Activated T-cell treated with anti-CD3 and anti-CD28 coated beads for 48 hours (primary cell): ENCODE data around the gene ERO1B.
A peak's percentile ranks its signal among the peaks of the same experiment; 100 is the strongest.

Source experiments
- DNase-seq: peaks from one replicate; pipeline ENCODE4 v3.0.0-alpha.2; 2020; ENCODE audit warnings: low read depth

The ERO1B gene

DNA sequence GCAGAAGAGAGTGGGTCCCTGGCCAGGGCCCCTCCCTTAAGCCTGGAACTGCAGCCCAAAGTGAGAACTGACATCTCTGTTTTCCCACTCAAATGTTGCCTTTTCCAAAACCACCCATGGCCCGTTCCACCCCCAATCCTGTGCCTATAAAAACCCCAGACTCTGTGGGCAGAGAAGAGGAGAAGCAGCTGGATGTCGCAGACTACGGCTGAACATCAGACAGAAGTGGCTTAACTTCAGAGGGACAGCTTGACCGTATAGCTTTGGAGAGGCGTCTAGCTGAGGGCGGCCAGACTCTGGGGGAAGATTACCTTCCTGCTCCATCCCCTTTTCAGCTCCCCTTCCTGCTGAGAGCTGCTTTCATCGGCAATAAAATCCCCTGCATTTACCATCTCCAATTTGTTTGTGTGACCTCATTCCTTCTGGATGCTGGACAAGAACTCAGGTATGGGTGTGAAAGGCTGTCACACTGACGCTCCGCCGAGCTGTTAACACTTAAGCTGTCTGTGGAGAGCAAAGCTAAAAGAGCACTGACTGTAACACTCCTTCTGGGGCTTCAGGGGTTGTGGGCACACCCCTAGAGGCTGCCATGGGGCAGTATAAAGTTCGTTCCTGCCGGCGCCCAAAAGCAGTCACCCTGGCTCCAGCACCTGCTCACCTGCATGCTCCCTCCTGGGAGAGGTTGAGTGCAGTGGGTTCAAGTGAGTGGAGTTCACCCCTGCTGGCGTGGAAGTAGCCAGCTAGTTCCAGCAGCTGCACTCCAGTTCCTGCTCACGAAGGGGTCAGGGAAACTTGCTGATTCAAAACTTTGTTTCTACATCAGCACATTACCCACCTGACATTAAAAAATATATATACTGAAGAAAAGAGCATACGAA is 19.6 kb upstream of the ERO1B start:
- DNase-seq = no peak

DNA sequence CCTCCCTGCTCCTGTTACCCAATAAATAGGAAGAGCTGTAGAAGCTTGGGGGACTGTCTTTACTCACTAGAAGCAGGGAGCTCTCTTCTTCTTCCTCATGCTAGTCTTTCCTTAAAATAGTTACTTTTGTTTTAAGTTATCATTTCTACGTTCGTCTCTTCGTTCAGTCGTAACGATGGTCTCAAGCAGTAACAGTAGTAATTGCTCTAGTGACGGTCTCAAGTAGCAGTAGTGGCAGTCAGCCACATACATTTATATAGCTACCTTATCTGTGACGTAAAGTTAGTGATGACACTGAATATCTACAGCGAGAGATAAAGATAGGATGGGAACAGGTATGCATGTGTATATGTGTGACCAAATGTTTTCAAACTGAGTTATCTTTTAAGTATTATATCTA is 15.4 kb upstream of the ERO1B start:
- no peak for DNase-seq

DNA sequence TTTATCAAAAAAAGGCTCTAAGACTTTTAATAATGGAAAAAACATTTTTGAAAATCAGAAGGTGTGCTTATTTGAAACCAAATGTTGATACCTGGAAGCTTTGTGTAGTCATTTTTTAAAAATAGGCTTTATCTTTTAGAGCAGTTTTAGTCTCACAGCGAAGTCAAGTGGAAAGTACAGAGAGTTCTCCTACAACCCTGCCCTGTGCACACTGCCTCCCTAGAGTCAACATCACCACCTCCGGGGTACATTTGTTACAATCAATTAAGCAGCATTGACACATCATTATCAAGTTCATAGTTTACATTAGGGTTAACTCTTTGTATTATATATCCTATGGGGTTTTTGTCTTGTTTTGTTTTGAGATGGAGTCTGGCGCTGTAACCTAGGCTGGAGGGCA is 10.7 kb upstream of the ERO1B start:
- DNase-seq = no peak

DNA sequence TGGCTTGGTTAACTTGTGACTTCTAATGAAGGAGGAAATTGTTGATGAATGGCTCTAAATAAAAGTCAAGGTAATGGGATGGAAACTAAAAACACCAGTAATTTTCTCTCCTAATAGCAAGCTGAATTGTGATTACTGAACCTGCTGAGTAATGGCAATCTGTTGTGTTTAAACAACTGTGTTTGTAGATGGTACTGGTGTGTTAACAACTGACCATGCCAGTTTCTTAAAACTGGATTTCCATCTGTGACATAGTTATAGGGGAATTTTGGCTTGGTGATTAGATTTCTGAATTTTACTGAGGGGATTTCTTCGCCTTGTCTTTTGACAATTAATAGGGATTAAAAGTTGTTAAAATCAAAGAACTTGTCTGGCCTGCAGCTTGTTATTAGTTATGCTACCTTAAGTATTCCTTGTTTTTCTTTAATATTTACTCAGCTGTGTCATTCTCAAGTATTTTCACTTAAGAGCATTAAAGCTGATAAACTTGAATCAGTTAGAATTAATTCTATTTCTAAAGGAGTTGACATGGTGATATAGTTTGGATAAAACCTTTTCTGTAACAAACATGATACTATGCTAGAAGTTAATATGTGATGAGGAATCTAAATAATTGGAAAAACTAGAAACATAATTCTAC is 7.9 kb upstream of the ERO1B start:
- DNase-seq = no peak

DNA sequence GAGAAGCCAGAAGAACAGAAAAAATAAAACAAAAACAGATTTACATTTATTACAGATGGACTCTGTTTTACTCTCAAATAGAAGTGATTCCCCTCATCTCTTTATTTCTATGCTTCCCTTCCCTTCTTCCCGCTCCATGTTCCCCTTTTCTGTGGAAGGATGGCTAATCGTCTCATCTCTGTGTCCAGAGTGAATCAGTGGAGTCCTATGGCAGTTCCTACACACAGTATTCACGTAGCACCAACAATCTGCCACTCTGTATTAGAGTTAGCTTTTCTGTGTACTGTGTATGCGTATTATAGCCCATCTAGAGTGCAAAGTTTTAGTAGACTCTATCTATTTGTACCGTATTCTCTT is 6.8 kb upstream of the ERO1B start:
- DNase-seq = no peak

DNA sequence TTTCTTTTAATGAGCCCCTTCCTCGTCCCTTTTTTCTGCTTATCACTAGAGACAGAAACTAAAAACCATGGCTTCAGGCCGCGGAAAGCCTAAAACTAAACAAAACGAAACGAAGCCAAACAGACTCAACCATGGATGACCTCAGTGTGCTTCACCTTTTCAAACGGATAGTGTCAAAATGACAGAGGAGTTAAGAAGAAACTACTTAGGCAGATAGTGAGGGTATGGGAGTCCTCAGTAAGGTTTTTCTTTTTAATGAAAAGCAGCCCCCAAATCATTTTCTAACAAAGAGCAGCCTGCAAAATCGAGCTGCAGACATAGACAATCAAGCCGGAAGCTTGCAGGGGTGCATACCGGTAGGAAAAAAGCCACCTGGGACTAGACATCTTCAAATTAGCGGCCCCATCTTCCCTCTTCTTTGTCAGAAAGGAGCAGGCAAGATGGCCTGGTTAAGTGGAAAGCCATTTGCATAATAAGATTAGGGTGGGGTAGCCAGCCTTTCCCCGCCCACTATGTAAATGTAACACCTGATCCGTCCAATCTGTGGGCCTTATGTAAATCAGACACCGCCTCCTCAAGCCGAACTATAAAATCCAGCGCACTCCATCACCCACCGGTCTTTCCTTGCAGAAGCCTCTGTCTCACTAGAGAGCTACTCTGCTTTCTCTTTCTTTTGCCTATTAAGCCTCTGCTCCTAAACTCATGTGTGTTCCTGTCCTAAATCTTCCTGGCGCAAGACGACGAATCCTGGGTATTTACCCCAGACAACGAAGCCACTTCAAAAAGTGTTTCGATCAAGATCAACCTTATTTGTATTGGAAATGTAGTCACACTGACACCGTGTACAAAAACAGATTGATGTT is 6.2 kb upstream of the ERO1B start:
- DNase-seq = no peak

DNA sequence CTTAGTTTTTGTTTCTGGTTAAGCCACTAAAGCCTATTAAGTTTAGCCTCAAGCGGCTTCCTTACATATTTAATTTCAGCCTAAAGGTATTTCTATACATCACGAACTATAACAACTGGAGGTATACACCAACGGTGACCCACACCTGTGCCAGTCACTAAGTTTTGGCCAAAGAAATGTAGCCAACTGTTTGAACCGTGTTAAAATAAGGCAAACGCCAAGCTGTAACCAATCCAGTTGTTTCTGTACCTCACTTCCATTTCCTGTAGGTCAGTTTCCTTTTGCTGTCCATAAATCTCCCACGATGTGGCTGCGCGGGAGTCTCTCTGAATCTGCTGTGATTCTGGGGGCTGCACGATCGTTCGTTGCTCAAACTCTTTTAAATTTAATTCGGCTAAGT is 5.6 kb upstream of the ERO1B start:
- DNase-seq = no peak

DNA sequence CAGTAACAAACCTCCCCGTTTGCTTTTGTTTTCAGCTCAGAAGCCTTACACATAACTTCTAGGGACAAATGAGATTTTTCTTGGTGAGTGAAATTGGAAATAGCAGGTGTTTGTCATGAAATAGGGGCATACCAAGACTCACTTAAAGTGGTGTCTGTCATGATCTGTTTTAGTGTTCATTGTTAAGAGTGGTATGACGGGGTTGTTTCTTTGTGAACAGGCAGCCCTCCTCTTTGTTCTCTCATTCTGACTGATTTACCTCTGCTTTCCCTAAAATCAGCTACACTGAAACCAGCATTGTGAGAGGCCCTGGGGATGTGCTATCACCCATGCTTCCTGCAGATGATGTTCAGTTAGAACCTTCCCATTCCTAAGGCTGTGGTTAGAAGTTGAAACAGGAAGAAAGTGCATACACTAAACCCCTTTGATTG is 2.5 kb upstream of the ERO1B start:
- no peak for DNase-seq

DNA sequence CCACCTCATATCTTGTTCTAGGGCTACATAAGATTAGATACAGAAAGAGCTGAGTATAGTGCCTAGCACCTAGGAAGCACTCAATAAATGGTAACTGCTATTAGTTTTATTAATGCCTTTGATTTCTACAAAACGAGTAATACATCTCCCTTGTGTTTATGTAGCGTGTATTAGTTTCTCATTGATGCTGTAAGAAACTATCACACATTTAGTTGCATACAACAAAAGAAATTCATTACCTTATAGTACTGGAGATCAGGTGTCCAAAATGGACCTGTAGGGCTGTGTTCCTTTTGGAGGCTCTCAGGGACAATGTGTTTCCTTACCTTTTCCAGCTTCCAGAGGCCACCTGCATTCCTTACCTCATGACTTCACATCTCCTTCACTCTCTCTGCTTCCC is 961 bp upstream of the ERO1B start:
- DNase-seq = no peak

DNA sequence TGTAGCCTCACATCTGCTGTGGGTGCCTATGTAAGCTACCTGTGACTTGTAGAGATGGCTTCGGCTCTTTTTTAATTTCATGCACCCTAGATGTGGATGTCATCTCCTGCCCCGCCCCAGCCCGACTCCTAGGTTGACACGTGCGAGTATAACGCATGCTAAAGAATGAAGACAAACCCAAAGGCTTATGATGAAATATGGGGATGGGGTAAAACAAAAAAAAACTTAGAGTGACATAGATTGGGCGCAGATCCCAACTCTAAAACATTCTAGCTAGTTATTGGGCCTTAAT is 613 bp upstream of the ERO1B start:
- peak; percentile 29 for DNase-seq

DNA sequence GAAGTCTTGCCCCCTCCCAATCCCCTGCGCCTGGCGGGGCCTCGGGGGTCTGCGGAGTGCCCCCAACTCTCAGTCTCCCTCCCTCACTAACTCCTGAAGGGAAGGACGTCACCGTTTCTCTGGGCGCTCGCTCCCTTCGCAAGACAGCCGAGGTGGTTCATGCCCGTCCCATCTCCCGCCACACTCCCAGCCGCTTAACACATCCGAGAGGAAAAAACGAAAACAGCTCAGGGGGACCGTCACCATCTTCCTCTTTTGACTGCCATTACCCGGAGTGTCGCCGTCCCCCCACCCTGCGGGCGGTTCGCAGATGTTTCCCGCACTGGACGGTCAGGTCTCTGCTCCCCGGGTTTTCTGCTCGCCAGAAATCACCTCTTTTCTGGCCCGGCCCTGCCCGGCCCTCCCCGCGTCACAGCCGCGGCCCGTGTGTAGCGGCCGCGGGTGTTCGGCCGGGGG is 532 bp downstream of the ERO1B start:
- DNase-seq = no peak

DNA sequence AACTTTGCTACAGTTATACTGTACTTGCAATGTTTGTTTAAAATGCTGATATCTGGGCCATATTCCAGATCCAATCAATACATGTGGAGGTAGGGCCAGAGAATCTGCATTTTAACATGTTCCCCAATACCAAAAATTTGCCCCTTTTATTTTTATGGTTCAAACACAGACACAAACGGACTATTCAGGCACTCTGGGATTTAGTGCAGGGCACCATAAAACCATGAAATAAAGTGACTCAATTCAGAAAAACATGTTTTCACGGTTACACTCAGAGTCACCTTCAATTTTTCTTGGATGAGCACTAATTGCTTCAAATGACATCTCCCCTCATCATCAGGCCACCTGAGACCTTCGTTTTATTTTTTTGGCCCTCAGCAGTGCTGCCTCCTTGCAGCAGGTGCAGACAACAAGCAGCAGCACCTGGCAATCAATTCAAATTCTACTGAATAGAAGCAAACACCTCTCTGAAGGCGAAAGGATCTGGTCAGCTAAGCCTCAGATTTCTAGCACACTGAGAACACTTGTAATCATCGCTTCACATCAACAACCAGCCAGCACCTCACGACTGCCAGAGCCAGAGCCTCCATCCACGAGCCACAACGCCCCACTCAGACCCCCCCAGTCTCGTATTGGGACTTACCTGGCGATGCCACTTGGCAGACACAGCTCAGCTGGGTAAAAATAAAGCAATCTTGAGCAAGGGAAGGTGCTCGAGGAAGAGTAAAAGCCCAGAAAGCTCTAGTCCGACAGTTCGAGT is 1.1 kb downstream of the ERO1B start:
- DNase-seq = peak; percentile 1

DNA sequence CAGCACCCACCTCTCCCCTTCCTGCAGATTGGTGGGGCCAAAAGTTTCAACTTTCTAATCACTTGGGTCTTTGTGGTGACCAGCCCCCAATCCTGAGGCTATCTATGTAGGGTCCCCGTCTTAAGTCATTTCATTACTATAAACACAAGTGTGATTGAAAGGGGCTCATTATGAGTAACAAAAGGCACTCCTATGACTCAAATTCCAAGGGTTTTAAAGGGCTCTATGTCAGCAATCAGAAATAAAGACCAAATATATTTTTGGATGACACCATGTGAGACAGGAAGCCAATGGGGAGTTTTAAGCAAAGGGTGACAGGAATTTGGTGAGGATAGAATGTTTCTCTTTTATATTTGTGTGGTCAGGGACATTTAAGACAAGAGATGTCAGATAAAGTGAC is 6.2 kb downstream of the ERO1B start:
- DNase-seq = no peak

DNA sequence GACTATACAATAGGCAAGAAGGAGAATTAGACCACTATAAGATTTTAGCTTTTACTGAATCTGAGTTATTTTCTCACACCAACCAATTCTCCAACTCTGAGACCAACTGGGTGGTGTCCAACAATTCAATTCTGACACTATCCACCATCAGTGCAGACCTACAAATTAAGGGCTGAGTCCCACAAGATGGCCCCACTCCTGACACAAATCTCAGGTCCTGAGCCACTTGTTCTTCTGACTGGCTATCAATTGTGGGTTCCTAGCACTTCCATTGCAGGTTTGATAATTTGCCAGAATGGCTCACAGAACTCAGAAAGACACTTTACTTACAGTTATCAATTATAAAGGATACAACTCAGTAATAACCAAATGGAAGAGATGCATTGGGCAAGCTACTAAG is 6.7 kb downstream of the ERO1B start:
- no peak for DNase-seq

DNA sequence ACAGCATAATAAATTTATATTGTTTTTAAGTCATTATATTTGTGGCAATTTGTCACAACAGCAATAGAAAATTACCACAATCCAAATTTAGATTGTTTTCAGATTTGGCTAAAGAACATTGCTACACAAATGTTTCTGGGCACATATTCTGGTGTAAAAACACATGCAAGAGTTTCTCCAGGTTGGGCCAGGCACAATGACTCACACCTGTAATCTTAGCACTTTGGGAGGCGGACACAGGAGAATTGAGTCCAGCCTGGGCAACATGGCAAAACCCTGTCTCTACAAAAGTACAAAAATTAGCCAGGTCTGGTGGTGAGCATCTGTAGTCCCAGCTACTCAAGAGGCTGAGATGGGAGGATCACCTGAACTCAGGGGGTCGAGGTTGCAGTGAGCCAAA is 8.4 kb downstream of the ERO1B start:
- no peak for DNase-seq

DNA sequence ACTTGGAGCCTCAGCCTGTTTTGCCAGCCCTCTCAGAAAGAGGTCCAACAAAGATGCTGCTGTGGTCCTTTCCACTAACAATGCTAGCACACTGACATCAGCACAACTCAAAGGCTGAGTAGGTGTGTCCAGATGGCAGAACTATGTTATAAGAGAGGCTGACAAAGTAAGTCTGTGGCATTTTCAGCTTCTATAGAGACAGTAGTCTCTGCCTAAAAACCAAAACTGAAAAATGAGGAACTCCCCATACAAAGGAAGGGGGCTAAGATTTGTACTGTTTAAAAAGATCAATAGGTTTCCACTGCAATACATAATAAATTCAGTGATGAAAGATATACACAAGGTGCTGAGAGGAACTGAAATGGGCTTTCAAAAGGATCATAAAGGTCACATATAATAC is 12.3 kb downstream of the ERO1B start:
- DNase-seq = no peak

DNA sequence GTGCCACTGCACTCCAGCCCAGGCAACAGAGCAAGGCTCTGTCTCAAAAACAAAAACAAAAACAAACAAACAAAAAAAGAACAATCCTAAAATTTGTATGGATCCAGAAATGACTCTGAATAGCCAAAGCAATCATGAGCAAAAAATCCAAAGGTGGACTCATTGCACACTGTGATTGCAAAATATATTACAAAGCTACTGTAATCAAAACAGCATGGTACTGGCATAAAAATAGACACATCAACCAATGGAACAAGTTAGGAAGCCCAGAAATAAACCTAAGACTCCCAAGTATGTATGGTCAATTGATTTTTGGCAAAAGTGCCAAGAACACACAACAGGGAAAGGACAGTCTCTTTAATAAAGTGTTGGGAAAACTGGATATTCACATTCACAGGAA is 19.9 kb downstream of the ERO1B start:
- no peak for DNase-seq

DNA sequence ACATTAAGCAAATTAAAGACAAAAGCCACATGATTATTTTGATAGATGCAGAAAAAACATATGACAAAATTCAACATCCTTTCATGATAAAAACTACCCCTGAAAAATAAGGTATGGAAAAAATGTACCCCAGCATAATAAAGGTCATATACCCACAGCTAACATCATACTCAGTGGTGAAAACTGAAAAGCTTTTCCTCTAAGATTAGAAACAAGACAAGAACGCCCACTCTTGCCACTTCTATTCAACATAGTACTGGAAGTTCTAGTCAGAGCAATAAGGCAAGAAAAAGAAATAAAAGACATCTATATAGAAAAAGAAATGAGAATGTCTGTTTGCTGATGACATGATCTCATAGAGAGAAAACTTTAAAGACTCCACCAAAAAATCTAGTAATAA is 20.7 kb downstream of the ERO1B start:
- no peak for DNase-seq

DNA sequence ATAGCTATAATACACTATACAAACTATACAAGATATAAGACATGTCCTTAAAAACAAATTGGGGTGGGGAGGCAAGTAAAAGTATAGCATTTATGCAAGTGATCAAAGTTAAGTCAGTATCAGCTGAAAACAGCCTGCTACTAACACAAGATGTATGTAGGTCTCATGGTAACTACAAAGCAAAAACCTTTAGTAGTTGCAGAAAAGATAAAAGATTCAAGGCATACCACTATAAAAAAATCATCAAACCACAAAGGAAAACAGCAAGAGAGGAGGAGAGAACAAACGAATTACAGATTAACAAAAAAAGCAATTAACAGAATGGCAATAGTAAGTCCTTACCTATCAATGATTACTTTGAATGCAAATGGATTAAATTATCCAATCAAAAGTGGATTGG is 22.7 kb downstream of the ERO1B start:
- DNase-seq = no peak

DNA sequence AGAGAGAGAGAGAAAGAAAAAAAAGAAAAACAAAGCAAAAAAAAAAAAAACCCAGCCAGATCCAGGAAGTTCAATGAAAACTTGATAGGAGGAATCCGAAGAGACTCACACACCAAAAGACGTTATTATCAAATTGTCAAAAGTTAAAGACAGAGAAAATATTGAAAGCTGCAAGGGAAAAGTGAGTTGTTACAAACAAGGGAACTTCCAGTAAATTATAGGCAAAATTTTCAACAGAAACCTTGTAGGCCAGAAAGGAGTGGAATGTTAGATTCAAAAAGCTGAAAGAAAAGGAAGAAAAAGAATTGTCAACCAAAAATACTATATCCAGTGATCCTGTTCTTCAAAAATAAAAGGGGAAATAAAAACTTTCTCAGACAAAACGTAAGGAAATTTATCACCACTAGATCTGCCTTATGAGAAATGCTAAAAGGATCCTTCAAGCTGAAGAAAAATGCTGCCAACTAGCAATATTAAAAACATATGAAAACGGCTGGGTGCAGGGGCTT is 23.6 kb downstream of the ERO1B start:
- DNase-seq = no peak

DNA sequence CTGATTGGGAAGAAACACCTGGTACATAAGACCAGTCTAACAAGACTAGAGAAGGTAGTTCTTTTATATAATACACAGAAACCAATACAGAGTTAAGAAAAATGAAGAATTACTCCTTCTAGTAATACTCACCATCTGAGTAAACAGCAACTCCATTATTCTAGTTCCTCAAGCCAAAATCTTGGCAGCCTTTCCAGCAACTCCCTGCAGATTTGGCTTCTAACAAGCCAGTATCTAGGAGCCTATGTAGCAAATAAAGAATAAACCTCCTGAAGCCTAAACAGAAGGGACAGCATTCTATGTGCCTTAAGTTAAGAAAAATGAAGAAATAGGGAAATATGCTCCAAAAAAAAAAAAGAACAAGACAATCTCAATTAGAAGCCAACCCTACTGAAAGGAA is 24.5 kb downstream of the ERO1B start:
- DNase-seq = no peak
